ENCODE measurements around the gene LYRM4.
"Not testable (repeated sequence)": the region's sequence is repeated elsewhere in the genome, so short reads cannot be mapped to it uniquely, and the experiment has no call there.

The LYRM4 gene

DNA sequence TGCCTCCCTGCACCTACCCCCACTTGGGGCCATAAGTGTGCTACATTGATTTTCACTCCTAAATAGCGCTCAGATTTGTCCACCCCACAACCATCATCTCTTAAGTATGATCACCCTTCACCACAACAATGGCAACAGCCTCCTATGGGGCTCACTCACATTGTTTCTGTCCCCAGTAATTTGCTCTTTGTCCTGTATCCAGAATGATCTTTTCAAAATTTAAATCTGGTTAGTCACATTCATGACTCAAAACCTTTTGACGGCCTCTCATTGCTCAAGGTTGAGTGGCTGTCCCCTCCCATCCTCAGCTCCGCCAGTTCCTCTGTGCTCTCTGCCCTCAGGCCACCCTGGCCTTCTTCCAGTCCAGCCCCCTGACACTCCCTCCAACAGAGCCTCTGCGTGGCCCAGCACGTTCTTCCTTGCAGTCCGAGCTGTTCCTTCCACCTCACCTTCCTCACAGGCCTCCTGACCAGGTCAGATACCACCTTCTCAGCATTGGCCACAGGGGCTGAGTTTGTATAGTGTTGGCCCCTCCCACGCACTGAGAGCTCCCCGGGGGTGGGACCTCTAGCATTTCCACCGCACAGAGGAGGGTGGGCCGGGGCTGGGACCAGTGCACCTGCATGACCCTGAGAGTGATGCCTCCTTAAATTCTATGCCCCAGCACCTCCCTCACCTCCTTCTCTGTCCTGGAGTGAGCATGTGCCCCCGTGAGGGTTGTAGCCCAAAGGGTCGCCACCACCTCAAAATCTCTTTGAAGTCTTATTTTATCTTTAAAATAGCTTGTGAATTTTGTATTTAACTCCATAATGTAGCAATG, 178.1 kb downstream of the LYRM4 start:
- DNase-seq (ENCODE audit: low spot score) (peak; percentile 85), FAIRE-seq (peak; percentile 83)

DNA sequence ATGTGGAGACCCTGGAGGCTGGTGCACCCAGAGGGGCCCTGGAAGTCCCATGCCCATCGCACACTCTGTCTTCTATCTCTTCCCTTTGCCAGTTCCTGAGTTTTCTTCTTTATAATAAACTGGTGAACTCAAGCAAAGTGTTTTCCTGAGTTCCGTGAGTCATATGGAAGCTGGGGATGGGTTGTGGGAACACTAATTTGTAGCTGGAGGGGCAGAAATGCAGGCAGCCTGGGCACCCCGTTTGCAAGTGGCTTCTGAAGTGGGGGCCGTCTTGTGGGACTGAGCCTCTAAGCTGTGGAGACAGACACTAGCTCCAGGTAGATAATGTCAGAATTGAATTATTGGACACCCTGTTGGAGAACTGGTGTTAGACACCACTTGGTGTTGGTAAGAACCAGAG, 178.8 kb downstream of the LYRM4 start:
- no peak for DNase-seq (ENCODE audit: low spot score)
- FAIRE-seq, result no peak

DNA sequence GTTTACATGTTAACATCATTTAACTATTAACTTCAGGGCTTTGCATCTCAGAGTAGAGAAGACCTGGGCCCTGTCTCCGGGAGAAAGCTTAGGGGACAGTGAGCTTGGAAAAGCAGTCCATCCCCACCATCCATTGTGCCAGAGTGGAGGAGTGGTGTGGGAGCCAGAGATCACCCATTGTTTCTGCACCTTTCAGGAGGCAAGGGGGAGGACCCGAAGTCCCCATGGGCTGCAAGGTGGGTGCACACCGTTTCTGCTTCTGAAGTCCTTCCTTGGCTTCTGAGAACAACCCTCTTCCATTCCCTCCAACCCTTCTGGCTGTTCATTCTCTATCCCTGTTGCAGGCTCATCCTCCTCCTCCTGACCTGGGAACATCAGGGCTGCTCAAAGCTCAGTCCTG, 179.6 kb downstream of the LYRM4 start:
- no peak for FAIRE-seq

DNA sequence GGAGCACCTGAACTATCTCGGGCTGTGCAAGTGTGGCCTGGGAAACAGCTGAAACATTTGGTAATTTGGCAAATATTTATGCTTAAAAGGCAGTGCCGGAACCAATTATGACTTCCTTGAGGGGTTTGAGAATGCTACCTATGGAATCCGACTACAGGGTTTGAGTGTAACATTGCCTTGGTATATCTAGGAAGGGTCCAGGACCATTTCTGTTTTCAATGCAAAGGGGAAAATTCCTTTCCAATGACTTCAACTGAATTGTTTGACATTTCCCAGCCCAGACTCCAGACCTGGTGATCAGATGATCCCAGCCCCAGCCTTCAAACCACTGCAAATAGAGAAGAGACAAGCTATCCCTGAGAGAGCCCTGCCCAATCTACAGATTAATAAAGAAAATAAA, 180.2 kb downstream of the LYRM4 start:
- no peak for FAIRE-seq

More for the DNA sequence above, 179.6 kb downstream of the LYRM4 start:
- no peak for DNase-seq (ENCODE audit: low spot score)

DNA sequence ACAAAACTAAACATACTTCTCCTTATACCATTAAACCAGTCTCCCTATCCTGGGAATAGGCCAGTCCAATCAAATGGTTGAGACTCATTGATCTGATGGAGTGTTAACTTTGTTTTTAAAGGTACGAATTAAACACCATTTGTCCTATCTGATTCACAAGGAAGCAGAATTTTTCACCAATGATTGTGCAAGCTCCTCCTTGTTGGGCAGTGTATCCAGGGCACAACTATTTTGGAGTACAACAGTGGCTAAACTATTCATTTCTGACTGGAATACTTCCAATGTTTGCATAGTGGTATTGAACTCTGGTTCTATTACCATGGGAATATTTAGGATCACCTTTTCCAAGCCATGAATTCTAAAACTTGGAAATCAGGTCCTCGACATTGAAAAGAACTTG, 181.1 kb downstream of the LYRM4 start:
- DNase-seq (ENCODE audit: low spot score), result no peak
- no peak for FAIRE-seq

More for the DNA sequence above, 180.2 kb downstream of the LYRM4 start:
- no peak for DNase-seq (ENCODE audit: low spot score)

DNA sequence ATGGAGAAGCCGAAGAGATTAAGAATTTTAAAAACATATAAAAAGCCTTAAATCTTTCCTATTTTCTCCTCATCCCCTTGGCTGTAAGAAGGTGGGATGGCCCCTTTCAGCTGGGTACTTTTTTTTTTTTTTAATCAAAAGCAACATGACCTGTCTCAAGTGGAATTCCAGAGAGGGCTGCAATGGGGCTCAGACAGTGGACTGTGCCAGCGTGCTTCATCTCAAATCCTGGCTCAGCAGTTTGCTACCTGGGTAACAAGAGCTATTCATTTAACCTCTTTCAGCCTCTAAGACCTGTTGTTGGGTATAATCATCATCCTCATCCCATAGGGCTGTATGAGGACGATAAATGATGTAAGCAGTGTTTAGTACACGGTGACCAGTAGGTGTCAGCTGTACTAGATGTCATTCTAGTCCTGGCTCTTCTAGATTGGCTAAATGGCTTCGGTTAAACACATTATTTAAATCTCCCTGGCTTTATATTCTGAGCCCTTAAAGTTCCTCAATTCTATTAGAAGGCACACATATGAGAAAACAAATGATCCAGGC, 182.6 kb downstream of the LYRM4 start:
- DNase-seq (ENCODE audit: low spot score) (no peak), FAIRE-seq (no peak)

DNA sequence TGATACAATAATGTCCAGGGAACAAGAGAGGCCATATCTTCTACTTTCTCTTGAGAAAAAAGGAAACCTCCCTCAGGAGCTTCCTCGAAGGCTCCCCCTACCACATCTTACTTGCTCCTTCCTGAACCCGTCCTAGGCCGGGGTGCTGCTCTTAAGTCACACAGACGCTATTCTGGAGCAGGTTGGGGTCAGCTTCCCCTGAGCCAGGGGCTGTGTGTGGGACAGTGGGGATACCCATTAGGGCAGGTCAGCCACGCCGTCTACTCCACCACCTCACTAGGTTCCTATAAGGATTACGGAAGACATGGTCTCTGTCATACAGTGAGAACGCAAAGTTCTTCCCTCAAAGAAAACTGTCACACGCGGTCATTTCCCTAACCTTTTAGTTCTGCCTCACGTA, 183.8 kb downstream of the LYRM4 start:
- DNase-seq (ENCODE audit: low spot score) (no peak), FAIRE-seq (no peak)

DNA sequence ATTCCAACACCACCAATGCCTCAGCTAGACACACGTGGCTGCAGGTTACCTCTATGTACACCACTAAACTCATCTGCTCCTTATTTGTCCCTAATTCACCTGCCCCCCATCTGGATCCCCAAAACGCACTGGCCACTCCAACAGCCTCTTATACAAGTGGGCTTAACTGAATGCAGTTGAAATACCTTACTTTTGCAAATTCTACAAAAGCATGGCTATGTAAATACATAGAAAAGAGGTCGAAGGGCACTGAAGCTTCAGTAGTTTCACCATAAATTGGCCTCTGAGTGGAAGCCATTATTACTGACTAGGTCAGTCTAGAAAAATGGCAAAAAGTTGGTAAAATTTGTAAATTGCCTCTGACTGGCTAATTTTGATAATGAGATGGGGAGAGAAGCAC, 186.8 kb downstream of the LYRM4 start:
- FAIRE-seq, result no peak
- no peak for DNase-seq (ENCODE audit: low spot score)

DNA sequence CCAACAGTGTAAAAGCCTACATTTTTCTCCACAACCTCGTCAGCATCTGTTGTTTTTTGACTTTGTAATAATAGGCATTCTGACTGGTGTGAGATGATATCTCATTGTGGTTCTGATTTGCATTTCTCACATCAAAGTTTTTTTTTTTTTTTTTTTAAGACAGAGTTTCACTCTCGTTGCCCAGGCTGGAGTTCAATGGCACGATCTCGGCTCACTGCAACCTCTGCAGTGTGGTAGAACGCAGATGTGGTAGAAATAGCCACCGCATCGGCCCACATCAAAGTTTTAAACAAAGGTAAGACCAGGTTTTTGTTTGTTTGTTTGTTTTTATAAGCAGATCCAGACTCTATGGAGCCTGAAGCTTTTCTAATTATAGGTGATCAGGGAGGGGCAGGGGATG, 188.3 kb downstream of the LYRM4 start:
- FAIRE-seq, result no peak

DNA sequence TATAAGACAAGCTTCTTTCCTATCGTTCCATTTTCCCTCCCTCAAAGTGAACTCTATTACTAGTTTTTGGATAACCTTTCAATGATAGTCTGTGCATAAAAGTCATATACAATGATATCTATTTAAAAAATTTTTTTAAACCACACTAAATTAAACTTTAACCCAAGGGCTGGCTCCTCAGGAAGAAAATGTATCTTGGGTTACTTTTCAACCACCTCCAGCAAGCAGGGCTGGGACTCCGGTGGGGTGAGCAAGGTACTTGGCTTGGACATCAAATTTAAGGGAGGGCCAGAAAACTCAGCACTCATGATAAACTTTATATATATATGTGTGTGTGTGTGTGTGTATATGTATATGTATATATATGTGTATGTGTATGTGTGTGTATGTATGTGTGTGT, 189.5 kb downstream of the LYRM4 start:
- DNase-seq (ENCODE audit: low spot score) (peak; percentile 32), FAIRE-seq (peak; percentile 93)

More for the DNA sequence above, 188.3 kb downstream of the LYRM4 start:
- no peak for DNase-seq (ENCODE audit: low spot score)

DNA sequence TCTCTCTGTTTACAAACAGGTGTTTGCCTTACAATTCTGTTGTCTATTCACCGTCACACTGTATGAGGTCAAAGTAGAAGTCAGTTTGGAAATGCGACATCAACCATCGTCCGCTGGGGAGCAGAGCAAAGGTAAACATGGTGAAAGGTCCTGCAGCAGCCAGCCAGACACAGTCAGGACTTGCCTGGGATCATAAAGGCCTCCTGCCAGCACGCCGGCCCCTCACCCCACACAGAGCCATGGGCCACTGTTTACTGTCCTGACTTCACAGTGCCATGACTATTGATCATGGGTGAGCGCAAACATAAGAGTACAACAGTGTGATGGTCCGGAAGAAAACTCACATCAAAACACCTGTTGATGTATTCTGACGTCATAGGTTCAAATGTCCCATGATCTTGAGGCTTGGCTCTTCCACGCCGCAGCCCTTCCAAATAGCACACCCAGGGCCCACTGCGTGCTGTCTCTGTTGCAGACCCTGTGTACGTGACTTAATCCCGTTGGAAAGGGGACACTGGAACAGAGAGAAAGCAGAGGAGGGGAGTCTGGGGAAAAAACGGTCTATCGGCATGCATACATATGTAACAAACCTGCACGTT, 192.5 kb downstream of the LYRM4 start:
- FAIRE-seq (no peak), DNase-seq (ENCODE audit: low spot score) (no peak)

DNA sequence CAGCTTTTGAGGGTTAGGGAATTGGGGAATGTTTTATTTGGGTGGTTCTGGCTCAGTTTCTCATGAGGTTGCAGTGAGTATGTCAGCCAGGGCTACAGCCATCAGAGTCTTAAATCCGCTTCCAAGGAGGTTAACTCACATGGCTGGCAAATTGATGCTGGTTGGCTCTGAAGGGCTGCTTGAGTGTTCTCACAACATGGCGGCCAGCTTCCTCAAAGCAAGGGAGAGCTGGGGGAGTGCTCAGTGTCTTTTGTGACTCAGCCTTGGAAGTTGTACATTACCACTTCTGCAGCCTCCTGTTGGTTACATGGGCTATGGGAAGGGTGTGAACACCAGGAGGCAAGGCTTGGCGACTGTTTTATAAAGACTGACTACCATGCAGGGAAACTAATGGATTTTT, 193.4 kb downstream of the LYRM4 start:
- DNase-seq (ENCODE audit: low spot score) (no peak), FAIRE-seq (no peak)

DNA sequence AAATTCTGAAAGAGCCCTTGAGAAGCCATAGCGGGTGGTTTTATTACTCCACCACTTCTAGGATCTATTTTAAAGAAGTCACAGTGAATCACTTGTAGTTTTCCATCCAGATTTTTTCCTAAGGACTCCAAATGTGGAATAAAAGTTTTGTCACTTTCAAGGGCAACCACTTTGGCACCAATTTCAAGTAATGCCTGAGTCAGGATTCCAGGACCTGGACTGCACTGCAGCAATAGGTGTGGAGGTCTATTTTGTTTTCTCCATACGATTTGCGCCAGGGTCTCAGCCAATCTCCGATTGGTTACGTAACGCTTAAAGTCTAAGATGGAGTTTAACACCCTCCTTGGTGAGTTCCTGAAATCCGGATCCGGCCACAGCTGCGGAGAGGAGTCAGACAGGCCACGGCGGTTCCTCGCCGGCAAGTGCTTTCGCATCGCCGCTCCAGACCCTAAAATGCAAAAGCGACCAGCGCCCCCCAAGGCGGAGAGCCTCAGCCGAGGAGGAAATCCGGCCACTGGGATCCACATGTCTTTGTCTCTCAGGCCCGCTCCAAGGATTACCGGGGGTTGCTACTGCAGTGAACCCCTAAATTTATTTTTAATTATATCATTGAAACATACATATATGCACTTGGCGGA, 194.2 kb downstream of the LYRM4 start:
- DNase-seq (ENCODE audit: low spot score) (no peak), FAIRE-seq (no peak)

DNA sequence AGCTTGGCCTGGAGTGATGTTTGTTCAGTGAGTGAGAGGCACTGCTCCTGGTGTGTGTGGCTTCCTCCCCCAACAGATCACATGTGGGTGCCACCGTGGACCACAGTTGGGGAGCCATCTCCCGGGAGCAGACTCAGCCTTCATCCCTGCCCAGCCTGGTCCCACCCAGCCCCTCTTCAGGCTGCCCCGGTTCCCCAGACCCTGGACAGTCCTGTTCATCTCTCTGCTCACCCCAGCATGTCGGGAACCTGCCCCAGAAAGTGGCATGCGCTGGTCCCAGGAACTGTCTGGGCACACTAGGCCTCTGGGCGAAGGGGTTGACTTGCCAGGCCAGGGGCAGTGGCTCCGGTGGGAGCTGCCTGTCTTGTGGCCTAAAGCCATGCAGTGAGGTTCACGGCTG, 197.1 kb downstream of the LYRM4 start:
- DNase-seq (ENCODE audit: low spot score) (no peak), FAIRE-seq (no peak)

DNA sequence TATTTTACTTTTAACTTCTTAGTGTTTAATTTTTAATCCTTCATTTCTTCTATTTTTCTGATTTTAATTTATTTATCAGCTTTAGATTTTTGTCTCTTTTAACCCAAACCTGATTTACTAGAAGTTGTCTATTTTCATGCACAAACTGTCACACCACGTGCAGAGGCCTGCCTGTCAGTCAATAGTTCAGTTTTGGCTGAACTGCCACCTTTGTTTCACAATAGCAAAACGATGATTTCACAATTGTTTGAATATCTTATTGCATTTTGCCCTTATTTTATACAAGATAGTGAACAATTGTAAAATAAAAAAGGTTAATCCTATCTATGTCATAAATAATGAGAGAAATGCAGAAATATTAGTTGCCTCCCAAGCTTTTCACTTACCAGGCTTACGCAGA, 199.6 kb downstream of the LYRM4 start:
- FAIRE-seq, result no peak

DNA sequence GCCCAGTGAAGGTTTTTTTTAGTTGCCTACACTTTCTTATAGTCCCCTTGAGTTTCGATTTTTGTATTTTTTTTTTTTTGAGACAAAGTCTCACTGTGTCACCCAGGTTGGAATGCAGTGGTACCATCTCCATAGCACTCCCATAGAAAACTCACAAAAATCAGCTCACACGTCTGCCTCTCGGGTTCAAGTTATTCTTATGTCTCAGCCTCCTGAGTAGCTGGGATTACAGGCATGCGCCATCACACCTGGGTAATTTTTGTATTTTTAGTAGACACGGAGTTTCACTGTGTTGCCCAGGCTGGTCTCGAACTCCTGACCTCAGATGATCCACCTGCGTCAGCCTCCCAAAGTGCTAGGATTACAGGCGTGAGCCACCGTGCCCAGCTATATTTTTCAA, 200.3 kb downstream of the LYRM4 start:
- not testable (repeated sequence) for FAIRE-seq; DNase-seq (ENCODE audit: low spot score)

More for the DNA sequence above, 199.6 kb downstream of the LYRM4 start:
- no peak for DNase-seq (ENCODE audit: low spot score)

DNA sequence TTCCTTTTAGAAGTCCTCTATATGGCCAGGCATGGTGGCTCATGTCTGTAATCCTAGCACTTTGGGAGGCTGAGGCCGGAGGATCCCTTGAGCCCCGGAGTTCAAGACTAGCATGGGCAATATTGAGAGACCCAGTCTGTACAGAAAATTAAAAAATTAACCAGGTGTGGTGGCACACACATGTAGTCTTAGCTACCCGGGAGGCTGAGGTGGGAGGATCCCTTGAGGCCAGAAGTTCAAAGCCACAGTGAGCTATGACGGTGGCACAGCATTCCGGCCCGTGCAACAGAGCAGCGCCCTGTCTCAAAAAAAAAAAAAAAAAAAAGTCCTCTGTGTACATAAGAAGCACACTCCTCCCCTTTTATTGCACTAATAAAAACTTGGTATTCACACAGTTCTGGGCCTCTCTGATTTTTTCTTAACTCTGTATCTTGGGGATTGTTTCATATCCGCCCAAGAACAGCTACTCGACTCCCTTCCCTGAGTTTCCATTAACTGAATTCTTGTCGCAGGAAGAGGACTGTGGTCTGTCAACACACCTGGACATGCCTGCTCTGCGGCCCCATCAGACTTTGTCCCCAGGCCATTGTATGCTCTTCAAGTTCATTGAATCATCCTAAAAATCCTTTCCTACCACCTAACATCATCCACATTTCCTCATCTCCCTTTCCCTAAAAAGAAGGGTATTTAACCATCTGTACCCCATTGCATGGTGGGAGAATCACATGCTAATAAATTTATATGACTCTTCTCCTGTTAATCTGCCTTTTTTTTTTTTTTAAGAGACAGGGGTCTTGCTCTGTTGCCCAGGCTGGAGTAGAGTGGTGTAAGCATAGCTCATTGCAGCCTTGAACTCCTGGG, 201.5 kb downstream of the LYRM4 start:
- DNase-seq (ENCODE audit: low spot score), result no peak
- no peak for FAIRE-seq

Measured in RCC 7860 (cell line).